ENCODE data around the gene MIGA2.
A peak's percentile ranks its signal among the peaks of the same experiment; 100 is the strongest.

Gene MIGA2

GRCh38 chr9:129010267-129010975 lies 26.0 kb upstream of the MIGA2 start:
- FAIRE-seq (no peak), DNase-seq (ENCODE audit: insufficient read length, low spot score) (no peak)
- TF ChIP-seq PAX5 (IDR thresholded peaks at IDR 0.05; ENCODE audit: insufficient read depth, low read length, severe bottlenecking) (no peak), TAF1 (IDR thresholded peaks at IDR 0.05; ENCODE audit: low read depth, low read length) (no peak), POLR2A (IDR thresholded peaks at IDR 0.05; ENCODE audit: low read depth, low read length) (no peak), POU2F2 (IDR thresholded peaks at IDR 0.05; ENCODE audit: low read depth, low read length) (no peak), POLR2AphosphoS5 (IDR thresholded peaks at IDR 0.05; ENCODE audit: low read depth, low read length) (no peak), SPI1 (IDR thresholded peaks at IDR 0.05; ENCODE audit: low read depth, low read length) (no peak)

- DNase-seq (ENCODE audit: insufficient read length, low spot score) (no peak), FAIRE-seq (no peak)
- TF ChIP-seq POLR2A (IDR thresholded peaks at IDR 0.05; ENCODE audit: low read depth, low read length), result no peak
- TF ChIP-seq POU2F2 (IDR thresholded peaks at IDR 0.05; ENCODE audit: low read depth, low read length), result no peak
- TF ChIP-seq POLR2AphosphoS5 (IDR thresholded peaks at IDR 0.05; ENCODE audit: low read depth, low read length), result no peak
- TF ChIP-seq SPI1 (IDR thresholded peaks at IDR 0.05; ENCODE audit: low read depth, low read length), result no peak
- no peak for TF ChIP-seq TAF1 (IDR thresholded peaks at IDR 0.05; ENCODE audit: low read depth, low read length)
- no peak for TF ChIP-seq PAX5 (IDR thresholded peaks at IDR 0.05; ENCODE audit: insufficient read depth, low read length, severe bottlenecking)
Observed at GRCh38 chr9:129011170-129011569, 25.3 kb upstream of the MIGA2 start.

GRCh38 chr9:129011761-129012181 lies 24.7 kb upstream of the MIGA2 start:
- FAIRE-seq (no peak), DNase-seq (ENCODE audit: insufficient read length, low spot score) (no peak)

GRCh38 chr9:129012343-129012742 lies 24.1 kb upstream of the MIGA2 start:
- FAIRE-seq, result no peak
- DNase-seq (ENCODE audit: insufficient read length, low spot score), result no peak
- no peak for TF ChIP-seq PAX5 (IDR thresholded peaks at IDR 0.05; ENCODE audit: insufficient read depth, low read length, severe bottlenecking)
- no peak for TF ChIP-seq POU2F2 (IDR thresholded peaks at IDR 0.05; ENCODE audit: low read depth, low read length)
- no peak for TF ChIP-seq TAF1 (IDR thresholded peaks at IDR 0.05; ENCODE audit: low read depth, low read length)
- TF ChIP-seq POLR2A (IDR thresholded peaks at IDR 0.05; ENCODE audit: low read depth, low read length), result no peak
- TF ChIP-seq SPI1 (IDR thresholded peaks at IDR 0.05; ENCODE audit: low read depth, low read length), result no peak
- TF ChIP-seq POLR2AphosphoS5 (IDR thresholded peaks at IDR 0.05; ENCODE audit: low read depth, low read length), result no peak

More at GRCh38 chr9:129011761-129012181, 24.7 kb upstream of the MIGA2 start:
- TF ChIP-seq TAF1 (IDR thresholded peaks at IDR 0.05; ENCODE audit: low read depth, low read length), result no peak
- TF ChIP-seq POU2F2 (IDR thresholded peaks at IDR 0.05; ENCODE audit: low read depth, low read length), result no peak
- TF ChIP-seq POLR2AphosphoS5 (IDR thresholded peaks at IDR 0.05; ENCODE audit: low read depth, low read length), result no peak
- TF ChIP-seq SPI1 (IDR thresholded peaks at IDR 0.05; ENCODE audit: low read depth, low read length), result no peak

GRCh38 chr9:129012893-129013448 lies 23.5 kb upstream of the MIGA2 start:
- no peak for FAIRE-seq
- TF ChIP-seq POLR2A (IDR thresholded peaks at IDR 0.05; ENCODE audit: low read depth, low read length), result no peak
- TF ChIP-seq SPI1 (IDR thresholded peaks at IDR 0.05; ENCODE audit: low read depth, low read length), result no peak
- no peak for TF ChIP-seq PAX5 (IDR thresholded peaks at IDR 0.05; ENCODE audit: insufficient read depth, low read length, severe bottlenecking)
- TF ChIP-seq POLR2AphosphoS5 (IDR thresholded peaks at IDR 0.05; ENCODE audit: low read depth, low read length), result no peak
- TF ChIP-seq TAF1 (IDR thresholded peaks at IDR 0.05; ENCODE audit: low read depth, low read length), result no peak
- TF ChIP-seq POU2F2 (IDR thresholded peaks at IDR 0.05; ENCODE audit: low read depth, low read length), result no peak
- no peak for DNase-seq (ENCODE audit: insufficient read length, low spot score)

- FAIRE-seq (no peak), DNase-seq (ENCODE audit: insufficient read length, low spot score) (no peak)
- no peak for TF ChIP-seq POLR2A (IDR thresholded peaks at IDR 0.05; ENCODE audit: low read depth, low read length)
- TF ChIP-seq SPI1 (IDR thresholded peaks at IDR 0.05; ENCODE audit: low read depth, low read length), result no peak
Observed at GRCh38 chr9:129013674-129014073, 22.8 kb upstream of the MIGA2 start.

- TF ChIP-seq TAF1 (IDR thresholded peaks at IDR 0.05; ENCODE audit: low read depth, low read length), result no peak
- TF ChIP-seq POLR2AphosphoS5 (IDR thresholded peaks at IDR 0.05; ENCODE audit: low read depth, low read length), result no peak
- TF ChIP-seq POLR2A (IDR thresholded peaks at IDR 0.05; ENCODE audit: low read depth, low read length), result no peak
- TF ChIP-seq SPI1 (IDR thresholded peaks at IDR 0.05; ENCODE audit: low read depth, low read length), result no peak
- no peak for TF ChIP-seq PAX5 (IDR thresholded peaks at IDR 0.05; ENCODE audit: insufficient read depth, low read length, severe bottlenecking)
- TF ChIP-seq POU2F2 (IDR thresholded peaks at IDR 0.05; ENCODE audit: low read depth, low read length), result no peak
- DNase-seq (ENCODE audit: insufficient read length, low spot score) (no peak), FAIRE-seq (no peak)
Observed at GRCh38 chr9:129014124-129014523, 22.3 kb upstream of the MIGA2 start.

GRCh38 chr9:129014608-129015007 lies 21.8 kb upstream of the MIGA2 start:
- TF ChIP-seq SPI1 (IDR thresholded peaks at IDR 0.05; ENCODE audit: low read depth, low read length) (no peak), POLR2A (IDR thresholded peaks at IDR 0.05; ENCODE audit: low read depth, low read length) (no peak), POU2F2 (IDR thresholded peaks at IDR 0.05; ENCODE audit: low read depth, low read length) (no peak), POLR2AphosphoS5 (IDR thresholded peaks at IDR 0.05; ENCODE audit: low read depth, low read length) (no peak), PAX5 (IDR thresholded peaks at IDR 0.05; ENCODE audit: insufficient read depth, low read length, severe bottlenecking) (no peak), TAF1 (IDR thresholded peaks at IDR 0.05; ENCODE audit: low read depth, low read length) (no peak)
- DNase-seq (ENCODE audit: insufficient read length, low spot score) (no peak), FAIRE-seq (no peak)

- TF ChIP-seq POLR2A (IDR thresholded peaks at IDR 0.05; ENCODE audit: low read depth, low read length) (no peak), POU2F2 (IDR thresholded peaks at IDR 0.05; ENCODE audit: low read depth, low read length) (no peak), PAX5 (IDR thresholded peaks at IDR 0.05; ENCODE audit: insufficient read depth, low read length, severe bottlenecking) (no peak), POLR2AphosphoS5 (IDR thresholded peaks at IDR 0.05; ENCODE audit: low read depth, low read length) (no peak), SPI1 (IDR thresholded peaks at IDR 0.05; ENCODE audit: low read depth, low read length) (no peak), TAF1 (IDR thresholded peaks at IDR 0.05; ENCODE audit: low read depth, low read length) (no peak)
- FAIRE-seq, result peak; percentile 74
Observed at GRCh38 chr9:129021091-129021490, 15.3 kb upstream of the MIGA2 start.

GRCh38 chr9:129022037-129022436 lies 14.4 kb upstream of the MIGA2 start:
- no peak for DNase-seq (ENCODE audit: insufficient read length, low spot score)
- TF ChIP-seq TAF1 (IDR thresholded peaks at IDR 0.05; ENCODE audit: low read depth, low read length) (no peak), SPI1 (IDR thresholded peaks at IDR 0.05; ENCODE audit: low read depth, low read length) (no peak), PAX5 (IDR thresholded peaks at IDR 0.05; ENCODE audit: insufficient read depth, low read length, severe bottlenecking) (no peak), POLR2A (IDR thresholded peaks at IDR 0.05; ENCODE audit: low read depth, low read length) (no peak), POU2F2 (IDR thresholded peaks at IDR 0.05; ENCODE audit: low read depth, low read length) (no peak), POLR2AphosphoS5 (IDR thresholded peaks at IDR 0.05; ENCODE audit: low read depth, low read length) (no peak)
- no peak for FAIRE-seq

More at GRCh38 chr9:129021091-129021490, 15.3 kb upstream of the MIGA2 start:
- peak; percentile 71 for DNase-seq (ENCODE audit: insufficient read length, low spot score)
